ENCODE data around the gene ROR2.

ROR2 gene

DNA sequence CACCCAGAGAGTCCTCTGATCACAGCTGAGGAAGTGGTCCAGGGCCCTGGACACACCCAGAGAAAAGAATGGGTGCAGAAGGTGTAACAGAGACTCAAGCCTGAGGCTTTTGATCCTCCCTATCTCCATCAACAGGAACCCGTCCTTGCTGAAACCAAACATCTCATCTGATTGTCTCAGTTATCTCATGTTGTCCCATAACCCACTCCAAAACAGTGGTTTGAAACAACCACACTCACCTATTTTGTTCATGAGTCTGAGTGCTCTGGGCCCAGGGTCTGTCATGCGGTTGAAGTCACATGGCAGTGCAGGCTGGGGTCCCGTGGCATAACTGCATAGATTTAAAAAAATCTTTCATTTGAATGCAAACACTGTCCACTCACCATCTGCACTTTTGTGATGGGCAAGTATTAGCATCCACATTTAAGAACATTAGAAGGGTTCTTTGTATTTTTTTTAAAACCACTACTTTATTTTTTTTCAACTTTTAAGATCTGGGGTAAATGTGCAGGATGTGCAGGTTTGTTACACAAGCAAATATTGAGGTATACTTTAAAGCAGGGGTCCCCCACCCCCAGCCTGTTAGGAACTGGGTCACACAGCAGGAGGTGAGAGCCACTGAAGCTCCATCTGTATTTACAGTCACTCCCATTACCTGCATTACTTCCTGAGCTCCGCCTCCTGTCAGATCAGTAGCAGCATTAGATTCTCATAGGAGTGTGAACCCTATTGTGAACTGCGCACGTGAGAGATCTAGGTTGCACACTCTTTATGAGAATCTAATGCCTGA lies 255.8 kb downstream of the ROR2 start:
- H3K27ac Mint-ChIP-seq: no peak overlapping the region
- H3K36me3 Mint-ChIP-seq: no peaks in the 10 kb centered on the region
- ATAC-seq (replicated peaks) (no peak), DNase-seq (no peak)
- H3K9me3 Mint-ChIP-seq: peaks cover 0 to 3% of the 10 kb centered on the region in 2 donors
- H3K4me1 Mint-ChIP-seq: peaks cover 14 to 17% of the 10 kb centered on the region in 2 donors
- H3K27me3 Mint-ChIP-seq: peaks cover 10 to 12% of the 10 kb centered on the region in 2 donors
- no peak overlapping the region for H3K4me3 Mint-ChIP-seq

DNA sequence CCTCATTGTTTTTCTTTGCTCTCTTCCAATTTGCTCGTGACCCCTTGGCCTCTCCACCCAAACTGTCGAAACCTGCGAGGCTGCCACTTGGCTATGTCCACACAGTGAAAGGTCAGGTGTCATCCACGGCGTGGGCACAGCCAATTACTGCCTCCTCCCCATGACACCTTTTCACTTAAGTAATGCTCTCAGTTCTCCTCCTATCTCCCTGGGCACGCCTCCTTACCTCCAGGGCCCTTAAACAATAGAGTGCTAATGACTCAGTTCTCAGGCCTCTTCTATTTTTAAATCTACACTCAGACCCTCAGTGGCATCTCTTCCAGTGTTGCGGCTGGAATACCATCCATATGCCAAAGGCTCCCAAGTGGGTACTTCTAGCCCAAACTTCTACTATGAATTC lies 256.8 kb downstream of the ROR2 start:
- peaks cover 11 to 13% of the 10 kb centered on the region in 2 donors for H3K4me1 Mint-ChIP-seq
- no peaks in the 10 kb centered on the region for H3K36me3 Mint-ChIP-seq
- H3K4me3 Mint-ChIP-seq: no peak overlapping the region
- peaks cover 0 to 3% of the 10 kb centered on the region in 2 donors for H3K9me3 Mint-ChIP-seq
- peaks cover 10 to 12% of the 10 kb centered on the region in 2 donors for H3K27me3 Mint-ChIP-seq
- H3K27ac Mint-ChIP-seq: no peak overlapping the region
- DNase-seq (no peak), ATAC-seq (replicated peaks) (no peak)

- Mint-ChIP-seq H3K9me3 (peaks cover 0 to 3% of the 10 kb centered on the region in 2 donors), H3K36me3 (no peaks in the 10 kb centered on the region)
Observed at GRCh38 chr9:91690540-91691249, 259.3 kb downstream of the ROR2 start.

DNA sequence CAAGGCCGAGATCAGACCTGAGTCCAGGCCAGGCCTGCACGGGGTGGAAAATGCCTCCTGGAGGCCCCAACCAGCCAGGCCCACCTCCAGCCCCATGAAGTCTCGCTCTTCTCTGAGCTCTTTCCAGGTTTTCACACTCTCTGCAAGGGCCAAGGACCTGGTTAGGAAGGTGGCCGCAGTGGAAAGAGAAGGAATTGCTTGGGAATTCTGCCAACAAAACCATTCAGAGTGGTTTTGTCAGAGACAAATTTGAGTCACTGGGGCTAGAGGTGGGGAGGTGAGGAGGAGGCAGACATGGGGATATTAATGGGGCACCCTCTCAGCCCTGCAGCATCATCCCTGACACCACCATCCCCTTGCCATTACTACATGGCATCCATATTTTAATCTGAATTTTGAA lies 261.0 kb downstream of the ROR2 start:
- H3K4me3 Mint-ChIP-seq: no peak overlapping the region
- ATAC-seq (replicated peaks) (no peak), DNase-seq (no peak)
- H3K27ac Mint-ChIP-seq: no peak overlapping the region
- peaks cover 8 to 11% of the 10 kb centered on the region in 2 donors for H3K4me1 Mint-ChIP-seq
- peaks cover 10 to 12% of the 10 kb centered on the region in 2 donors for H3K27me3 Mint-ChIP-seq
- no peaks in the 10 kb centered on the region for H3K36me3 Mint-ChIP-seq
- no peaks in the 10 kb centered on the region for H3K9me3 Mint-ChIP-seq

More at GRCh38 chr9:91690540-91691249, 259.3 kb downstream of the ROR2 start:
- no peak for DNase-seq
- Mint-ChIP-seq H3K27ac (no peak overlapping the region), H3K4me1 (peaks cover 11 to 12% of the 10 kb centered on the region in 2 donors), H3K4me3 (no peak overlapping the region), H3K27me3 (peaks cover 10 to 12% of the 10 kb centered on the region in 2 donors)
- ATAC-seq (replicated peaks): peak in 1 of 2 donors; percentile 38

DNA sequence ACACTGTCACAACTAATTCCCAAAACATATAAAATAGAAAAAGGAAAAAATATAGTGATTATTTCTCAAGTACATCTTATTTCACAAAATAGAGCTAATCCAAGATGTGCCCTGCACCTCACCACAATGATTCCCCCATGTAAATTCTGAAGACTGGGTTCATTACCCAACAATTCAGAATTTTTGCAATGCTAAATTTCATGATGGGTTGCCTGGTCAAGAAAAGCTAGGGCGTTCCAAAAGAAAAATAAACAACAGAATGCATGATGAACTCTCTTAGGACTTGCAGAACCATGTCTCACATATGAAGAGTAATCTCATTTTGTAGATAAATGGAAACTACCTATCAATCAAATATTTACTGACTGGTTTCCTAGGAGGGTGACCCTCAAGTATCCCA lies 266.8 kb downstream of the ROR2 start:
- Mint-ChIP-seq H3K4me1 (peaks cover 10 to 16% of the 10 kb centered on the region in 2 donors), H3K27me3 (peaks cover 20 to 31% of the 10 kb centered on the region in 2 donors), H3K27ac (no peak overlapping the region), H3K36me3 (no peaks in the 10 kb centered on the region), H3K9me3 (no peaks in the 10 kb centered on the region), H3K4me3 (no peak overlapping the region)
- ATAC-seq (replicated peaks) (no peak), DNase-seq (no peak)

DNA sequence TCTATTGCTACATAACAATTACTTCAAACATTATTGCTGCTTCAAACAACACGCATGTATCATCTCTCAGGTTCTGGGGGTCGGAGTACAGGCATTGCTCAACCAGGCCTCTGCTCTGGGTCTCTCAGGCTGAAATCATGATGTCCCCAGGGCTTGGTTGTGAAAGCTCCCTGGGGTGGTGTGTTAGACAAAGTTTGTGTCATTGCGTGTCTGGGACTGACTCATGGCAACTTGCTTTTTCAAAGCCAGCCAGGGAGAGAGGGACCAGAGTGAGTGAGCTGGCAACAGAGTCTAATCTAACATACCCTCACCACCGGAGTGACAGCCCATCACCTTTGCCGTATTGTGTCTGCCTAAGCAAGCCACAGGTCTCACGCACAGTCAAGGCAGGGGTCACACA lies 267.2 kb downstream of the ROR2 start:
- Mint-ChIP-seq H3K4me1 (peaks cover 10 to 16% of the 10 kb centered on the region in 2 donors), H3K27ac (no peak overlapping the region), H3K9me3 (no peaks in the 10 kb centered on the region), H3K36me3 (no peaks in the 10 kb centered on the region), H3K27me3 (peaks cover 20 to 31% of the 10 kb centered on the region in 2 donors), H3K4me3 (no peak overlapping the region)
- no peak for DNase-seq
- no peak for ATAC-seq (replicated peaks)

- DNase-seq (peak; percentile 69), ATAC-seq (replicated peaks) (peak; percentile 98 to 99)
- Mint-ChIP-seq H3K4me1 (peaks cover 9 to 15% of the 10 kb centered on the region in 2 donors), H3K4me3 (peak overlapping the region; percentile 81), H3K27me3 (peaks cover 28 to 41% of the 10 kb centered on the region in 2 donors), H3K36me3 (no peaks in the 10 kb centered on the region), H3K9me3 (no peaks in the 10 kb centered on the region), H3K27ac (peak overlapping the region; percentile 89)
Observed at GRCh38 chr9:91681461-91682305, 268.3 kb downstream of the ROR2 start.

- Mint-ChIP-seq H3K27me3 (peaks cover 29 to 46% of the 10 kb centered on the region in 2 donors), H3K9me3 (no peaks in the 10 kb centered on the region), H3K36me3 (no peaks in the 10 kb centered on the region), H3K4me3 (no peak overlapping the region), H3K4me1 (peaks cover 7 to 13% of the 10 kb centered on the region in 2 donors), H3K27ac (no peak overlapping the region)
- no peak for DNase-seq
- no peak for ATAC-seq (replicated peaks)
Observed at GRCh38 chr9:91680998-91681397, 269.0 kb downstream of the ROR2 start.

DNA sequence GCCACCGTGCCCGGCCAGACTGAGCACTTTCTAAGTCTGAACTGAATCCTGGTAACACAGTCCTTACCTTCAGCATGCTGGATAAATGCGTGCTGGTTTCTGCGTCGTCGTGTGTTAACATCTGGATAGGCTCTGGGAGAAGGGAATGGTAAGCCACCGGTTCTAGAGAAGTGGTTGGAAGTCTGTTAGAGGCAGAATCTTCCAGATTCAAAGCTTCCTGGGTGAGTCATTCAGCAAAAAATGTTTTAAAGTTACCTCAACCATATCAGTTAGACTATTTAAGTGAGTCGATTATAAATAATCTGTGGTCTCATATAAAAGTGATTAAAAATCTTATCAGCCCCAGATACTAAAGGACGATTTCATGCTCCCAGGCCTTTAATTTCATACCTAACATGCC lies 269.9 kb downstream of the ROR2 start:
- no peak overlapping the region for H3K4me3 Mint-ChIP-seq
- peaks cover 32 to 55% of the 10 kb centered on the region in 2 donors for H3K27me3 Mint-ChIP-seq
- no peak overlapping the region for H3K27ac Mint-ChIP-seq
- no peak for ATAC-seq (replicated peaks)
- no peaks in the 10 kb centered on the region for H3K36me3 Mint-ChIP-seq
- H3K9me3 Mint-ChIP-seq: no peaks in the 10 kb centered on the region
- peaks cover 8 to 14% of the 10 kb centered on the region in 2 donors for H3K4me1 Mint-ChIP-seq
- DNase-seq: no peak

GRCh38 chr9:91678807-91679580 lies 271.0 kb downstream of the ROR2 start:
- Mint-ChIP-seq H3K4me1 (peaks cover 8 to 14% of the 10 kb centered on the region in 2 donors), H3K27ac (no peak overlapping the region), H3K27me3 (peaks cover 35 to 63% of the 10 kb centered on the region in 2 donors), H3K9me3 (no peaks in the 10 kb centered on the region), H3K4me3 (no peak overlapping the region), H3K36me3 (no peaks in the 10 kb centered on the region)
- DNase-seq (no peak), ATAC-seq (replicated peaks) (no peak)

- Mint-ChIP-seq H3K9me3 (no peaks in the 10 kb centered on the region), H3K27me3 (peaks cover 38 to 61% of the 10 kb centered on the region in 2 donors), H3K4me3 (no peak overlapping the region), H3K27ac (no peak overlapping the region), H3K4me1 (peaks cover 8 to 14% of the 10 kb centered on the region in 2 donors), H3K36me3 (no peaks in the 10 kb centered on the region)
- DNase-seq: no peak
- no peak for ATAC-seq (replicated peaks)
Observed at GRCh38 chr9:91677822-91678436, 272.1 kb downstream of the ROR2 start.

DNA sequence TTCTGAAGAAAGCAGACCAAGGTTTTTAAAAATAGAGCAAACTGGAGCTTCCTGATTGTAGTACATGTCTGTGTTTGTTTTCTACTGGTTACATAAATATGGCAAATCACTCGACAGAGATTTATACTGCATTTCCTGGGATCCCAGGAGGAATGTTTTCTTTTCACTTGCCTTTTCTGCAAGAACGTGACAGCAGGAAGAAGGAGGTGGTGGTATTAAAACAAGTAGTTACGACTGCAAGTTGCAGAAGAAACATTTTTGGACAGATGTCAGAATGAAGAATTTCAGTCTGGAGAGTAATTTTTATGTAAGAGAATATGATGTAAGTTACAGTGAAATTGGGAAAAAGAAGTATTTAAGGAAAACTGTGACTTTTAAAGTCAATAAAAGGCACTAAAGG lies 272.7 kb downstream of the ROR2 start:
- Mint-ChIP-seq H3K9me3 (peaks cover 0 to under 1% of the 10 kb centered on the region in 2 donors), H3K27me3 (peaks cover 41 to 59% of the 10 kb centered on the region in 2 donors), H3K27ac (no peak overlapping the region), H3K36me3 (no peaks in the 10 kb centered on the region), H3K4me3 (no peak overlapping the region), H3K4me1 (peaks cover 7 to 14% of the 10 kb centered on the region in 2 donors)
- DNase-seq (no peak), ATAC-seq (replicated peaks) (no peak)

DNA sequence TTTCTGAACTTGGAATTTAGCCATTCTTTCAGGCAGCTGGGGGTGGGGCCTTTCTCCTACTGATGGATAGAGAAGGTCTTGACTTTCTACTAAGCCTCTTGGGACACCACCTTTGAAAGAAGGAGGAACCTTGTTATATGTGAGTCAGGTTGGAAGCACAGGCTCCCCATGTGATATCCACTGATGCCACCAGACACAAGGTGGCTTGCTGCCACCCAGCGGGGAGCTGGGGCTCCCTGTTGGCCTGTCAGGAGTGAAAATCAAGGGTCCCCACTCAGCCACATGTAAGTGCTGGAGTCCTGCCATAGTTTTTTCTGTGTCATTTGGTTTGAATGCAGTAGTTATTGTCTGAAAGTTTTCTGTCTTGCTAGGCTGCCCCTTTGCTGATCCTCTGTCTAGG lies 274.0 kb downstream of the ROR2 start:
- Mint-ChIP-seq H3K27ac (no peak overlapping the region), H3K27me3 (peaks cover 42 to 59% of the 10 kb centered on the region in 2 donors)

More for the DNA sequence above, 274.0 kb downstream of the ROR2 start:
- peaks cover 0 to 6% of the 10 kb centered on the region in 2 donors for H3K9me3 Mint-ChIP-seq
- H3K4me1 Mint-ChIP-seq: peaks cover 4 to 8% of the 10 kb centered on the region in 2 donors
- H3K4me3 Mint-ChIP-seq: no peak overlapping the region
- DNase-seq: no peak
- H3K36me3 Mint-ChIP-seq: no peaks in the 10 kb centered on the region
- peak; percentile 85 to 92 for ATAC-seq (replicated peaks)

All from stimulated activated naive B cell treated with anti-CD40 and anti-IgM and Interleukin-4, amounts not matched to agents 10 μg/mL and 1 μg/mL and 100 μg/mL, for 72 hours (primary cell).